ENCODE data around the gene EIF1B. TPM values are rescaled to one million over a fixed set of nuclear protein-coding genes. Genes with fewer than 3 reads are reported as not detected.
A peak's percentile ranks its signal among the peaks of the same experiment; 100 is the strongest.

The EIF1B gene
- total and polyA plus RNA-seq, 4 donors, result 36.6 to 186 (median 104) TPM

DNA sequence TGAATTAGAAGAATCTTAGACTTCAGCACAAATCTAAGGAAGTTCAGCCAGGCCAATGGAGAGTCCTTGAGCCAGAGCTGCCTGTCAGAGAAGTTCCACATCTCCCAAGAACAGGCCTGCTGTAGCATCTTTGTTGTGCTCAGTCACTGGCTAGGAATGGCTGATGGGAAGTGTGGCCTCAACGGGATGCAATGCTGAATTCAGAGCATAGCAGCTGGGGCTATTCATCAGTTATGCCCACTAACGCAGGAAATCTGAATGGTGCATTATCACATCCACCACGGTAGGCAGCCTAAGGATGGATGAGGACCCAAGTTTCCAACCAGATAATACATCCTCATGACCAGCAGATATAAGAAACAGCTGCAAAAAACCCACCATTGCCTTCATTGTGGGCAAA is 3.2 kb upstream of the EIF1B start:
- WGBS (ENCODE audit: insufficient coverage), result 44% methylated on average over 3 of the region's 3 CpGs

DNA sequence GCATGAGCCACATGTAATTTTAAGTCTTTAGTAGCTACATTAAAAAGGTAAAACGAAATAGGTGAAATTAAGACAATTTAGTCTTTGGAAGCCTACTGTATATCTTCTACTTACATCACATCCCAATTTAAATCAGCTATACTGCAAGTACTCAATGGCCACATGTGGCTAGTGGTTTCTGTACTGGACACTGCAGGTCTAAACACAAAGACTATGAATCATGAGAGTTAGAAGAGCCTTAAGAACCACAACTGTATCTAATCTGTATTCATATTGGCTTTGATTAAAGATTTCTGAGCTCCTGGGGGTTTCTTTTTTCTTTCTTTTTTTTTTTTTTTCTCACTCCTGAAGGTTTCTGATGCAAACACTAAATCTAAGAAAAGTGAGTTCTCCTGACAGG is 2.3 kb upstream of the EIF1B start:
- H3K9me3 ChIP-seq (ENCODE audit: control insufficient read depth, insufficient read depth, low read length), result no peaks in the 10 kb centered on the region
- no CpG with 5 or more reads among the region's 1 CpG for WGBS (ENCODE audit: insufficient coverage)
- peaks cover 7% of the 10 kb centered on the region for H3K4me1 ChIP-seq (ENCODE audit: control insufficient read depth, insufficient read depth, low read length)
- H3K27ac ChIP-seq (ENCODE audit: low read depth, low read length), result no peak overlapping the region
- DNase-seq (ENCODE audit: low read depth in 4 of 6, low spot score in 6 of 6), result no peak
- no peaks in the 10 kb centered on the region for H3K27me3 ChIP-seq (ENCODE audit: control insufficient read depth, insufficient read depth, low read length)
- H3K4me3 ChIP-seq (ENCODE audit: low read depth, low read length), result no peak overlapping the region
- H3K36me3 ChIP-seq (ENCODE audit: control insufficient read depth, insufficient read depth, low read length), result no peaks in the 10 kb centered on the region

More for the DNA sequence above, 3.2 kb upstream of the EIF1B start:
- H3K36me3 ChIP-seq (ENCODE audit: control insufficient read depth, insufficient read depth, low read length), result no peaks in the 10 kb centered on the region
- no peaks in the 10 kb centered on the region for H3K9me3 ChIP-seq (ENCODE audit: control insufficient read depth, insufficient read depth, low read length)
- peaks cover 7% of the 10 kb centered on the region for H3K4me1 ChIP-seq (ENCODE audit: control insufficient read depth, insufficient read depth, low read length)
- DNase-seq (ENCODE audit: low read depth in 4 of 6, low spot score in 6 of 6), result no peak
- H3K4me3 ChIP-seq (ENCODE audit: low read depth, low read length), result no peak overlapping the region
- no peak overlapping the region for H3K27ac ChIP-seq (ENCODE audit: low read depth, low read length)
- H3K27me3 ChIP-seq (ENCODE audit: control insufficient read depth, insufficient read depth, low read length), result no peaks in the 10 kb centered on the region

DNA sequence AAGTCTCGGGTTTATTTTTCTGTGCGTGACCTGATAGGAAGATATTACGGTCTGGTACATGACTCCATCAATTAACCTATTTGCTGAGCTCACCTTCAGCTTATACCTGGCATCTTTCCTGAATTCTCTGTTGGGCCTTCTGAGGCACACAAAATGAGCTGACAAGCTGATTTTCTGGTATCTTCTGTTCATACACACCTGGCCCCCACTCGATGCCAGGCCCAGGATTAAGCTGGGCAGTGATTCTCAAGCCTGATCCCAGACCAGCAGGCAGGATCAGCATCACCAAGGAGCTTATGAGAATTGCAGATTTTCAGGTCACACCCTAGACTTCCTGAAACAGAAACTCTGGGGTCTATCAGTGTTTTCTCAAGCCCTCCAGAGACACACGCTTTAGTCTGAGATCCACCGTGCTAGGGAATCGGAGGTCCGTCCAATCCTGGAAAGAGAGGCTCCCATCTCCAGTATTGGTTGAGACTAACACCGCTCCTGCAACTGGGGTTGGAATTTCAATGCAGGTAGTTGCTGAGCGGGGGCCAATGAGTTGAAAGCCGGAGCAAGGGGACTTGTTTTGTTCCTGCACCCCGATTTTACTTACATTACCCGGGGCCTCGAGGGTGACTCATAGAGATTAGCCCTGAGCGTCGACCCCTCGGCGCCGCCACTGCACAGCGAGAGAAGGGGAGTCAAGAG is 636 bp upstream of the EIF1B start:
- H3K4me3 ChIP-seq (ENCODE audit: low read depth, low read length), result peak overlapping the region; percentile 99
- 34% methylated on average over 20 of the region's 20 CpGs for WGBS (ENCODE audit: insufficient coverage)

DNA sequence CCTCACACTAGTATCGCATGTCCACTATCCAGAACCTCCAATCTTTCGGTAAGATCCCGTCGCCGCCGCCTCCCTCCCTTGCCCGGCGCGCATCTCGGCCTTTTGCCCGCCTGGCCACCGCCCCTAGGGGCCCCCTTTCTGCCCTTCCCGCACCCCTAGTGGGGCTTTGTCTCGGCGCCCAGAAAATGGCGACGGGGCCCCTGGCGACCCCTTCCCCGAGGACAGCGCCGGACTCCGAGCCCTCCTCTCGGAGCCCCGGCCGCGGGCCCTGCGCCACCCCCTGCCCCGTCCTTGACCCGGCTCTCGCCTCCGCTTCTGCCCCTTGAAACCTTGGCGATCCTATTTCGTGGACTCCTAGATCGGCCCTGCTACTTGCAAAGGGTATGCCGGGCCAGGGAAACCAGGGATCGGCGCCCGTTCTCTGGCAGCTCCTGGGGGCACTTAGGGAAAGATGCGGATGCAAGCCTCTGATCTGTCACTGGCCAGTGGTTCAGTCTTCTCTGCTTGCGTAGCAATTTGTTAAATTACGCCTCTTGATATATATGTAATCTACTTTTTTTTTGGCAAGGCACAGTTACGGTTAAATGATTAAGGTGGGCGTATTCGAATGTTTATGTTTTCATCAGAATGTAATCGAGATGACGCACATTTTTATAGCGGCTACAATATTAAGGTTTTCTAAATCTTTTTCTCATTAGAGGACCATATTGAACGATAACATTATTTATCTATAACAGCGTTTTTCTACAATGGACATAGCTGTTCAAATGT is 603 bp downstream of the EIF1B start:
- Histone ChIP-seq H3K36me3 (ENCODE audit: control insufficient read depth, insufficient read depth, low read length) (peaks cover 16% of the 10 kb centered on the region), H3K27ac (ENCODE audit: low read depth, low read length) (peak overlapping the region; percentile 98), H3K9me3 (ENCODE audit: control insufficient read depth, insufficient read depth, low read length) (no peaks in the 10 kb centered on the region), H3K4me1 (ENCODE audit: control insufficient read depth, insufficient read depth, low read length) (peaks cover 7% of the 10 kb centered on the region), H3K4me3 (ENCODE audit: low read depth, low read length) (peak overlapping the region; percentile 99), H3K27me3 (ENCODE audit: control insufficient read depth, insufficient read depth, low read length) (no peaks in the 10 kb centered on the region)
- WGBS (ENCODE audit: insufficient coverage), result 0% methylated on average over 38 of the region's 49 CpGs
- peak in 3 of 6 donors; percentile 24 to 83 (median 79) for DNase-seq (ENCODE audit: low read depth in 4 of 6, low spot score in 6 of 6)

More for the DNA sequence above, 636 bp upstream of the EIF1B start:
- DNase-seq (ENCODE audit: low read depth in 4 of 6, low spot score in 6 of 6), result no peak
- H3K27me3 ChIP-seq (ENCODE audit: control insufficient read depth, insufficient read depth, low read length), result no peaks in the 10 kb centered on the region
- H3K27ac ChIP-seq (ENCODE audit: low read depth, low read length), result peak overlapping the region; percentile 98
- peaks cover 7% of the 10 kb centered on the region for H3K36me3 ChIP-seq (ENCODE audit: control insufficient read depth, insufficient read depth, low read length)
- H3K9me3 ChIP-seq (ENCODE audit: control insufficient read depth, insufficient read depth, low read length), result no peaks in the 10 kb centered on the region
- peaks cover 7% of the 10 kb centered on the region for H3K4me1 ChIP-seq (ENCODE audit: control insufficient read depth, insufficient read depth, low read length)

- Histone ChIP-seq H3K27me3 (ENCODE audit: control insufficient read depth, insufficient read depth, low read length) (no peaks in the 10 kb centered on the region), H3K36me3 (ENCODE audit: control insufficient read depth, insufficient read depth, low read length) (peaks cover 17% of the 10 kb centered on the region), H3K9me3 (ENCODE audit: control insufficient read depth, insufficient read depth, low read length) (no peaks in the 10 kb centered on the region), H3K4me3 (ENCODE audit: low read depth, low read length) (peak overlapping the region; percentile 99), H3K4me1 (ENCODE audit: control insufficient read depth, insufficient read depth, low read length) (peaks cover 7% of the 10 kb centered on the region), H3K27ac (ENCODE audit: low read depth, low read length) (peak overlapping the region; percentile 98)
- no CpG with 5 or more reads among the region's 6 CpGs for WGBS (ENCODE audit: insufficient coverage)
- peak in 2 of 6 donors; percentile 60 to 79 for DNase-seq (ENCODE audit: low read depth in 4 of 6, low spot score in 6 of 6)
These were observed 1.2 kb downstream of the EIF1B start for GRCh38 chr3:40310705-40311104.

- DNase-seq (ENCODE audit: low read depth in 4 of 6, low spot score in 6 of 6), result no peak
- Histone ChIP-seq H3K9me3 (ENCODE audit: control insufficient read depth, insufficient read depth, low read length) (no peaks in the 10 kb centered on the region), H3K36me3 (ENCODE audit: control insufficient read depth, insufficient read depth, low read length) (peaks cover 17% of the 10 kb centered on the region), H3K27me3 (ENCODE audit: control insufficient read depth, insufficient read depth, low read length) (no peaks in the 10 kb centered on the region), H3K27ac (ENCODE audit: low read depth, low read length) (no peak overlapping the region), H3K4me1 (ENCODE audit: control insufficient read depth, insufficient read depth, low read length) (peaks cover 7% of the 10 kb centered on the region), H3K4me3 (ENCODE audit: low read depth, low read length) (no peak overlapping the region)
- 83% methylated on average over 2 of the region's 2 CpGs for WGBS (ENCODE audit: insufficient coverage)
These were observed 3.2 kb downstream of the EIF1B start for GRCh38 chr3:40312661-40313226.

DNA sequence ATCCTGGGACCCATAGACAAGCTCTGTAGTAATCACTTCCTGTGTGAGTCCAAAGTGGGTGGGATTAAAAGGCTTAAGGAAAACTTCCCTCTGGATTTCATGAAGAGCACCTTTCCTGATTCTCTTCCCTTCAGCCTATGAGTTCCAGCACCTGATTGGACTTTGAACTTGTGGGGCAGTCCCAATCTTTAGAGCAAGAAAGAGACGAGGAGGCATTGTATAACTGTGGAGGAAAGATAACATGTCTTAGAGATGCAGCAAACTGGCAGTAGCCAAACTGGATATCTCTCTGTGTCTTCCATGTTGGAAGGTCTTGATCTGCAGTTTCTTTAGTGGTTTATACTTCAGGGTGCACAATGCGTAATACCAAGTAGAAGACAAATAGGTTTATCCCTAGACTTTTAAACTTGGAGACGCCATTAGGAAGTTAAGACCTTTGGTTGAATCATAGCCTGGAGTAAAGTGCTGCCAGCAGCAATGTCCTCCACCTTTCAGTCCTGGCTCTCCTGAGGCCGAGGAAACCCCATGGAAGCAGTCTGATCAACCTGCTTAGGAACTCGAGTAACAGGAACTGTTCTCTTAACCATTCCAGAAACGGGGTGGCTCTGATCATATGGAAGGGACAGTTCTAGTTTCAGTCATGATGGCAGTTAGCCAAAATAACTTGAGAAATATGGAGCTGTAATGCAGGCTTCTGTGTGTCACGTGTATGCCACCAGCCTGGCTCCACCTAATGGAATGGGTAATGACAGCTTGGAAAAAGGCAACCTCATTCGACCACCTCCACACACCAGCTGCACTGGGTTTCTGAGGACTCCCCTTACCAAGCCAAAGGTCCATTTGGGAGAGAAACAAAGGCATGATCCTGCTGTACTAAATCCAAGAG is 4.7 kb downstream of the EIF1B start:
- DNase-seq (ENCODE audit: low read depth in 4 of 6, low spot score in 6 of 6), result no peak
- 91% methylated on average over 5 of the region's 8 CpGs for WGBS (ENCODE audit: insufficient coverage)
- Histone ChIP-seq H3K4me3 (ENCODE audit: low read depth, low read length) (no peak overlapping the region), H3K27me3 (ENCODE audit: control insufficient read depth, insufficient read depth, low read length) (no peaks in the 10 kb centered on the region), H3K27ac (ENCODE audit: low read depth, low read length) (no peak overlapping the region), H3K4me1 (ENCODE audit: control insufficient read depth, insufficient read depth, low read length) (peaks cover under 1% of the 10 kb centered on the region), H3K9me3 (ENCODE audit: control insufficient read depth, insufficient read depth, low read length) (no peaks in the 10 kb centered on the region), H3K36me3 (ENCODE audit: control insufficient read depth, insufficient read depth, low read length) (peaks cover 17% of the 10 kb centered on the region)

DNA sequence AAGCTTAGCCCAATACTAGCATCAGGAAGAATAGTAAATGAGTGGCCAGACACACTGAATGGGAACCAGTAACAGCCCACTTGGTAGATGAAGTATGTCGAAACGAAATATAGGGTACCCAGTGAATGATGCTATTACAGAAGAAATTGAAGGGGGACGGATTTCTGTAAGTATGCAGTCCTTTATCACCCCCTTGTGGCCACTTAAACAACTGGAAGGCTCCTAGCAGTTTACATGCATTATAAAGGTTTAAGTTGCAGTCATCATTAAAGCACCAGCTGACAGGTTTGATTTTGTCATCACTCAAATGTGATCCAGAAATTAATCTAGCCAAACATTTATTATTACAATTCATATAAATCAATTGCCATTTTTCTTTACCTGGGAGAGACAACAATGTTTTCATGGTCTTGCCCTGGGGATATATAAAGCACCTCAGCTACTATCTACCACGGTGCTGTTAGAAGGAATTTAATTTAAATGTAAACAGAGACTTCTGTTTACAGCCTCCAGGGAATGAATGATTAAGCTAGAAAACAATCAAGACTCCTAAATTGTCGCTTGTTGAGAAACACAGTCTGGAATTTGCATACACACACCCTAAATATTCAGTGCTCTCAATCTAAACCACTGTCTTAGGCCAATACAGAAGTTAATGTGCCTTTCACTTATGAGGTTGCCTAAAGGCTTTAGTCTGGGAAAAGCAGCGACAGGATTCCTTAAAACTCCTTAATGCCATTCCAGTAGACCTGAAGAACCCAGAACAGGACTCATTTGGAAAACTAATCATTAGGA is 7.8 kb downstream of the EIF1B start:
- WGBS (ENCODE audit: insufficient coverage), result 40% methylated on average over 3 of the region's 6 CpGs
- peaks cover 17% of the 10 kb centered on the region for H3K36me3 ChIP-seq (ENCODE audit: control insufficient read depth, insufficient read depth, low read length)
- H3K9me3 ChIP-seq (ENCODE audit: control insufficient read depth, insufficient read depth, low read length), result no peaks in the 10 kb centered on the region
- no peaks in the 10 kb centered on the region for H3K4me1 ChIP-seq (ENCODE audit: control insufficient read depth, insufficient read depth, low read length)
- peak in 4 of 6 donors; percentile 58 to 97 (median 76) for DNase-seq (ENCODE audit: low read depth in 4 of 6, low spot score in 6 of 6)
- H3K4me3 ChIP-seq (ENCODE audit: low read depth, low read length), result no peak overlapping the region
- H3K27me3 ChIP-seq (ENCODE audit: control insufficient read depth, insufficient read depth, low read length), result no peaks in the 10 kb centered on the region
- no peak overlapping the region for H3K27ac ChIP-seq (ENCODE audit: low read depth, low read length)

Data from spinal cord (tissue), 10 donors.